Activated CD4-positive, alpha-beta T cell treated with anti-CD3 and anti-CD28 coated beads for 1 hour (primary cell): ENCODE measurements around the gene CERS6.

Experiments
- DNase-seq: peaks from one replicate; pipeline ENCODE4 v3.0.0-alpha.2; 2020

CERS6 gene

GRCh38 chr2:168574856-168575630 is 119.0 kb downstream of the CERS6 start:
- DNase-seq: no peak

- DNase-seq: no peak
These were observed 121.8 kb downstream of the CERS6 start for GRCh38 chr2:168577885-168578284.

- DNase-seq: no peak
These were observed 127.1 kb downstream of the CERS6 start for GRCh38 chr2:168583064-168583709.

GRCh38 chr2:168583710-168584521 is 127.8 kb downstream of the CERS6 start:
- no peak for DNase-seq

- DNase-seq: no peak
These were observed 128.8 kb downstream of the CERS6 start for GRCh38 chr2:168584911-168585310.

- DNase-seq: no peak
These were observed 129.6 kb downstream of the CERS6 start for GRCh38 chr2:168585700-168586099.

GRCh38 chr2:168587307-168587706 is 131.2 kb downstream of the CERS6 start:
- DNase-seq: no peak

- no peak for DNase-seq
These were observed 133.5 kb downstream of the CERS6 start for GRCh38 chr2:168589236-168590211.

- DNase-seq: no peak
These were observed 136.2 kb downstream of the CERS6 start for GRCh38 chr2:168592181-168592831.

GRCh38 chr2:168593713-168594112 is 137.6 kb downstream of the CERS6 start:
- DNase-seq: no peak

GRCh38 chr2:168594778-168595177 is 138.7 kb downstream of the CERS6 start:
- no peak for DNase-seq

GRCh38 chr2:168596881-168597655 is 141.0 kb downstream of the CERS6 start:
- no peak for DNase-seq

- DNase-seq: no peak
These were observed 143.7 kb downstream of the CERS6 start for GRCh38 chr2:168599738-168600137.

- no peak for DNase-seq
These were observed 144.9 kb downstream of the CERS6 start for GRCh38 chr2:168600949-168601348.

GRCh38 chr2:168601741-168602140 is 145.7 kb downstream of the CERS6 start:
- no peak for DNase-seq

GRCh38 chr2:168602379-168602778 is 146.3 kb downstream of the CERS6 start:
- DNase-seq: no peak

- DNase-seq: no peak
These were observed 146.9 kb downstream of the CERS6 start for GRCh38 chr2:168602846-168603401.

- no peak for DNase-seq
These were observed 147.4 kb downstream of the CERS6 start for GRCh38 chr2:168603439-168603961.

- no peak for DNase-seq
These were observed 148.2 kb downstream of the CERS6 start for GRCh38 chr2:168604252-168604651.

- no peak for DNase-seq
These were observed 151.9 kb downstream of the CERS6 start for GRCh38 chr2:168607992-168608391.
